B cell (primary cell): ENCODE measurements around the gene CASP4. TPM values are rescaled to one million over a fixed set of nuclear protein-coding genes. Genes with fewer than 3 reads are reported as not detected.

Experiments used
- ATAC-seq: fragments of 200-7000 bp; cut with Tn5 transposase; one replicate; pipeline ENCODE4 v1.10.0; 2021; ENCODE audit warnings: low read depth, mild to moderate bottlenecking, moderate number of reproducible peaks, moderate library complexity
- CTCF ChIA-PET: fragments of 350-600 bp; sonication (Branson Sonifier 250); formaldehyde crosslinking; loops from one replicate; lab custom pipeline; 2021; ENCODE audit warnings: antibody characterized with exemption, inconsistent platforms; lab: Charles Lee
- POLR2A ChIA-PET: fragments of 350-600 bp; sonication (Branson Sonifier 250); formaldehyde crosslinking; loops from one replicate; lab custom pipeline; 2021; ENCODE audit warnings: antibody characterized with exemption; lab: Charles Lee
- DNase-seq: peaks from one replicate; pipeline ENCODE4 v3.0.0; 2013
- H2AFZ ChIP-seq: 2 replicates; pipeline ENCODE4 v1.6.1; 2012; ENCODE audit warnings: mild to moderate bottlenecking, low read depth, low read length; ENCODE audit not compliant: insufficient read depth, poor library complexity, severe bottlenecking
- H3K27ac ChIP-seq, 2 donors: 1 replicate in 1 of 2; 2 replicates in 1 of 2; pipeline ENCODE4 v1.5.1; 2012 to 2013; ENCODE audit warnings: low read length in 2 of 2, mild to moderate bottlenecking in 2 of 2, moderate library complexity in 1 of 2
- H3K27me3 ChIP-seq, 4 experiments: fragments of 200-600 bp in 1 of 4; sonication (generic) in 1 of 4; replicated peaks in 1 of 4; 1 replicate in 2 of 4; 2 replicates in 2 of 4; pipeline versions ENCODE4 v1.6.1 to v1.7.0; 2013 to 2016; ENCODE audit warnings: low read length in 3 of 4, mild to moderate bottlenecking in 2 of 4, mixed read lengths in 1 of 4, moderate library complexity in 1 of 4; ENCODE audit not compliant: insufficient read depth in 4 of 4, control insufficient read depth in 3 of 4; ENCODE audit errors: control extremely low read depth in 1 of 4
- H3K36me3 ChIP-seq, 2 experiments: replicated peaks in 1 of 2; 1 replicate in 1 of 2; 2 replicates in 1 of 2; pipeline versions ENCODE4 v1.6.1 to v1.7.1; 2013; ENCODE audit warnings: low read length in 1 of 2; ENCODE audit not compliant: insufficient read depth in 2 of 2, control insufficient read depth in 1 of 2; ENCODE audit errors: control extremely low read depth in 1 of 2, extremely low read depth in 1 of 2
- H3K4me1 ChIP-seq, 2 donors: fragments of 200-600 bp in 1 of 2; sonication (generic) in 1 of 2; 1 replicate in 1 of 2; 2 replicates in 1 of 2; pipeline versions ENCODE4 v1.5.1 to v1.6.1; 2013 to 2017; ENCODE audit warnings: low read length in 2 of 2; ENCODE audit not compliant: control insufficient read depth in 2 of 2, insufficient read depth in 2 of 2
- H3K4me2 ChIP-seq: replicated peaks from 2 replicates; pipeline ENCODE3; 2012; ENCODE audit warnings: mild to moderate bottlenecking, low read depth, low read length; ENCODE audit not compliant: poor library complexity, severe bottlenecking
- H3K4me3 ChIP-seq, 5 experiments: fragments of 200-600 bp in 1 of 5; sonication (generic) in 1 of 5; 1 replicate in 3 of 5; 2 replicates in 2 of 5; pipeline versions ENCODE4 v1.5.1 to v1.7.0; 2011 to 2016; ENCODE audit warnings: low read length in 4 of 5, mild to moderate bottlenecking in 4 of 5, low read depth in 2 of 5, control low read depth in 1 of 5, moderate library complexity in 1 of 5; ENCODE audit not compliant: insufficient read depth in 1 of 5; ENCODE audit errors: control extremely low read depth in 1 of 5, extremely low read depth in 1 of 5
- H3K79me2 ChIP-seq: fragments of 200-600 bp; sonication (generic); one replicate; pipeline ENCODE4 v1.6.0; 2016; ENCODE audit warnings: low read length; ENCODE audit not compliant: control insufficient read depth, insufficient read depth
- H3K9ac ChIP-seq: fragments of 200-600 bp; sonication (generic); 2 replicates; pipeline ENCODE4 v1.6.1; 2017; ENCODE audit warnings: mild to moderate bottlenecking, low read length, moderate library complexity
- H3K9me3 ChIP-seq, 3 donors: one replicate each; pipeline versions ENCODE4 v1.6.1 to v1.7.1; 2013; ENCODE audit warnings: low read length in 2 of 3; ENCODE audit not compliant: control insufficient read depth in 2 of 3, insufficient read depth in 1 of 3; ENCODE audit errors: control extremely low read depth in 1 of 3
- H4K20me1 ChIP-seq: 2 replicates; pipeline ENCODE4 v1.6.0; 2012; ENCODE audit warnings: mild to moderate bottlenecking, low read length; ENCODE audit not compliant: insufficient read depth, control insufficient read depth, poor library complexity, severe bottlenecking
- H3K27ac Mint-ChIP-seq: one replicate; pipeline ENCODE4 v1.8.0; 2021; ENCODE audit warnings: mixed read lengths
- H3K27me3 Mint-ChIP-seq: one replicate; pipeline ENCODE4 v1.8.0; 2021; ENCODE audit warnings: mixed read lengths
- H3K4me1 Mint-ChIP-seq: one replicate; pipeline ENCODE4 v1.8.0; 2021; ENCODE audit warnings: mixed read lengths
- H3K4me3 Mint-ChIP-seq: one replicate; pipeline ENCODE4 v1.8.0; 2021; ENCODE audit warnings: mixed read lengths
- H3K9me3 Mint-ChIP-seq: one replicate; pipeline ENCODE4 v1.8.0; 2022; ENCODE audit warnings: mixed read lengths; ENCODE audit not compliant: insufficient read depth
- EZH2 ChIP-seq: IDR thresholded peaks from 2 replicates; pipeline ENCODE4 v1.6.1; 2012; ENCODE audit warnings: borderline replicate concordance, low read depth, mild to moderate bottlenecking, moderate library complexity, low read length; ENCODE audit not compliant: insufficient read depth, poor library complexity, severe bottlenecking
- WGBS: methylation state at CpG from one replicate; pipeline ENCODE4 v1.1.5; 2013; ENCODE audit warnings: missing lambda C conversion rate; ENCODE audit not compliant: insufficient coverage; 5-methylcytosine and 5-hydroxymethylcytosine counted together
- intact Hi-C: fragments of 100-400 bp; cut with micrococcal nuclease; formaldehyde crosslinking; loops from one replicate; pipeline ENCODE4 v1.10.0; 2022
- polyA plus RNA-seq: library from polyadenylated mRNA; depleted of rRNA; stranded (reverse); fragments of >200 nt; gene quantifications from 2 replicates; pipeline ENCODE4 v1.2.3, GENCODE V29; 2012
- total RNA-seq, 2 donors: library from RNA; stranded (reverse); fragments of 120-200 nt in 1 of 2; gene quantifications; 1 replicate in 1 of 2; 2 replicates in 1 of 2; pipeline versions ENCODE4 v1.2.3 to v1.2.4, GENCODE V29; 2013 to 2022
- TF ChIP-seq, protein P1 (sequence below): fragments of 200-600 bp; IDR thresholded peaks from one replicate; pipeline ENCODE4 v1.8.0; 2022; ENCODE audit warnings: antibody characterized with exemption, mild to moderate bottlenecking

Gene CASP4
- total and polyA plus RNA-seq, 2 donors (not counting 1 experiment from before 2014, with no cell fraction given): 72.4 to 157 TPM

DNA sequence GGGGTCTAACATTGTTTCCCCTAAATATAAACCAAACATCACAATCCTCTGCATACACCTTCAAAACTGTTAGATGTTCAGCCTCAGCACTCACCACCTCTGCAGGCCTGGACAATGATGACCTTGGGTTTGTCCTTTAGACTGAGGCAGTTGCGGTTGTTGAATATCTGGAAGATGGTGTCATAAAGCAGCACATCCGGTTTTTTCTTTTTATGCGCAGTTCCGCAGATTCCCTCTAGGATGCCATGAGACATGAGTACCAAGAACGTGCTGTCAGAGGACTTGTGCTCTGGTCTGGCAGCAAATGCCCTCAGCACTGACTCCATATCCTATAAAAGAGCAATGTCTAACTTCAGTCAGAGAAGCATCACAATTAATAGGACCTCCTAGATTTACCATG is 31.8 kb upstream of the CASP4 start:
- peak; percentile 24 for DNase-seq
- no peak overlapping the region for H3K9ac ChIP-seq
- 92% methylated on average over 4 of the region's 5 CpGs for WGBS
- H3K27ac ChIP-seq: no peak overlapping the region
- no peaks in the 10 kb centered on the region for H4K20me1 ChIP-seq
- peaks cover 5% of the 10 kb centered on the region for H3K4me1 Mint-ChIP-seq
- no peak overlapping the region for H2AFZ ChIP-seq
- H3K27me3 ChIP-seq: no peaks in the 10 kb centered on the region
- H3K4me1 ChIP-seq: no peaks in the 10 kb centered on the region
- H3K4me2 ChIP-seq: no peak overlapping the region
- H3K36me3 ChIP-seq: no peaks in the 10 kb centered on the region
- H3K27ac Mint-ChIP-seq: no peak overlapping the region
- intact Hi-C loops: loop anchor here (1.0 to 2.0 kb wide), 2 partner anchors 53 to 391 kb away; no protein-coding TSS in a partner anchor
- ChIA-PET CTCF (interaction anchor here (1.3 to 2.2 kb wide), 2 partner anchors 391 kb away, joined by 3 to 7 read pairs; no protein-coding TSS in a partner anchor), POLR2A (no interaction called here)
- H3K4me3 ChIP-seq: no peak overlapping the region
- H3K79me2 ChIP-seq: no peaks in the 10 kb centered on the region
- ATAC-seq: no peak
- no peaks in the 10 kb centered on the region for H3K27me3 Mint-ChIP-seq
- no peak overlapping the region for H3K4me3 Mint-ChIP-seq
- TF ChIP-seq, protein P1, sequence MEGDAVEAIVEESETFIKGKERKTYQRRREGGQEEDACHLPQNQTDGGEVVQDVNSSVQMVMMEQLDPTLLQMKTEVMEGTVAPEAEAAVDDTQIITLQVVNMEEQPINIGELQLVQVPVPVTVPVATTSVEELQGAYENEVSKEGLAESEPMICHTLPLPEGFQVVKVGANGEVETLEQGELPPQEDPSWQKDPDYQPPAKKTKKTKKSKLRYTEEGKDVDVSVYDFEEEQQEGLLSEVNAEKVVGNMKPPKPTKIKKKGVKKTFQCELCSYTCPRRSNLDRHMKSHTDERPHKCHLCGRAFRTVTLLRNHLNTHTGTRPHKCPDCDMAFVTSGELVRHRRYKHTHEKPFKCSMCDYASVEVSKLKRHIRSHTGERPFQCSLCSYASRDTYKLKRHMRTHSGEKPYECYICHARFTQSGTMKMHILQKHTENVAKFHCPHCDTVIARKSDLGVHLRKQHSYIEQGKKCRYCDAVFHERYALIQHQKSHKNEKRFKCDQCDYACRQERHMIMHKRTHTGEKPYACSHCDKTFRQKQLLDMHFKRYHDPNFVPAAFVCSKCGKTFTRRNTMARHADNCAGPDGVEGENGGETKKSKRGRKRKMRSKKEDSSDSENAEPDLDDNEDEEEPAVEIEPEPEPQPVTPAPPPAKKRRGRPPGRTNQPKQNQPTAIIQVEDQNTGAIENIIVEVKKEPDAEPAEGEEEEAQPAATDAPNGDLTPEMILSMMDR: no peak
- no peak for TF ChIP-seq EZH2
- H3K9me3 ChIP-seq: no peaks in the 10 kb centered on the region
- no peaks in the 10 kb centered on the region for H3K9me3 Mint-ChIP-seq

DNA sequence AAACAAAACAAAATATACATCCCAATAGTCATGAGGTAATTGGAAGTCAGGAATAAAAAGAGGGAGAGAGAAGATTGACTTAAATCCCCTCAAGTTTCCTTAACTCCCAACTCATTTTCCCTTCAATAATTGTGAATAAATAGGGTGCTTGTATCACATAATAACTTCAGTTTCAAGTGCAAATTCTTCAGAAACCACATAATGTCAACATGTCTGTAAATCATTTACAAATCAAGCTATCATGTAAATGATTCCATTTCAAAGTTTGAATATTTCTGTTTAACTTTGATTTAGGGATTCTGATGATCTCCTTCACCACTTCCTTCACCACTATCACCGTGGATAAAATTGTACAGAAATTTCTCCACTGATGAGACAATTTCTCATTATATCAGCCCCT is 31.3 kb upstream of the CASP4 start:
- H3K36me3 ChIP-seq: no peaks in the 10 kb centered on the region
- peaks cover 5% of the 10 kb centered on the region for H3K4me1 Mint-ChIP-seq
- H3K9me3 ChIP-seq: peaks cover 0 to 2% (median 0%) of the 10 kb centered on the region in 3 donors
- no peaks in the 10 kb centered on the region for H3K27me3 ChIP-seq
- no peak overlapping the region for H3K4me3 ChIP-seq
- no peaks in the 10 kb centered on the region for H3K27me3 Mint-ChIP-seq
- no peak overlapping the region for H3K4me3 Mint-ChIP-seq
- no peaks in the 10 kb centered on the region for H3K9me3 Mint-ChIP-seq
- TF ChIP-seq, protein P1: no peak
- no peak for TF ChIP-seq EZH2
- CTCF ChIA-PET: interaction anchor here (1.3 kb wide), 1 partner anchor 391 kb away, joined by 3 read pairs; no protein-coding TSS in a partner anchor
- no peak overlapping the region for H2AFZ ChIP-seq
- DNase-seq: no peak
- no CpG with 5 or more reads among the region's 1 CpG for WGBS
- POLR2A ChIA-PET: no interaction called here
- H3K4me2 ChIP-seq: no peak overlapping the region
- H3K27ac Mint-ChIP-seq: no peak overlapping the region
- no peaks in the 10 kb centered on the region for H3K4me1 ChIP-seq
- H4K20me1 ChIP-seq: no peaks in the 10 kb centered on the region
- H3K79me2 ChIP-seq: no peaks in the 10 kb centered on the region
- no peak overlapping the region for H3K27ac ChIP-seq
- H3K9ac ChIP-seq: no peak overlapping the region
- intact Hi-C loops: loop anchor here (1.0 to 2.0 kb wide), 2 partner anchors 53 to 390 kb away; no protein-coding TSS in a partner anchor
- ATAC-seq: no peak
